Lower leg skin (tissue), 3 donors: ENCODE measurements around the gene NPTX2.

ENCODE experiments used
- POLR2A ChIP-seq, 2 donors: fragments of 450-650 bp; IDR thresholded peaks; one replicate each; pipeline ENCODE4 v1.6.1; 2016 to 2017; ENCODE audit warnings: antibody characterized with exemption in 2 of 2, mild to moderate bottlenecking in 1 of 2, moderate library complexity in 1 of 2
- TF ChIP-seq, protein P1 (sequence below), 3 donors: fragments of 450-650 bp; IDR thresholded peaks; one replicate each; pipeline ENCODE4 v1.5.1; 2016; ENCODE audit warnings: antibody characterized with exemption in 3 of 3, mild to moderate bottlenecking in 3 of 3, moderate library complexity in 2 of 3

DNA sequence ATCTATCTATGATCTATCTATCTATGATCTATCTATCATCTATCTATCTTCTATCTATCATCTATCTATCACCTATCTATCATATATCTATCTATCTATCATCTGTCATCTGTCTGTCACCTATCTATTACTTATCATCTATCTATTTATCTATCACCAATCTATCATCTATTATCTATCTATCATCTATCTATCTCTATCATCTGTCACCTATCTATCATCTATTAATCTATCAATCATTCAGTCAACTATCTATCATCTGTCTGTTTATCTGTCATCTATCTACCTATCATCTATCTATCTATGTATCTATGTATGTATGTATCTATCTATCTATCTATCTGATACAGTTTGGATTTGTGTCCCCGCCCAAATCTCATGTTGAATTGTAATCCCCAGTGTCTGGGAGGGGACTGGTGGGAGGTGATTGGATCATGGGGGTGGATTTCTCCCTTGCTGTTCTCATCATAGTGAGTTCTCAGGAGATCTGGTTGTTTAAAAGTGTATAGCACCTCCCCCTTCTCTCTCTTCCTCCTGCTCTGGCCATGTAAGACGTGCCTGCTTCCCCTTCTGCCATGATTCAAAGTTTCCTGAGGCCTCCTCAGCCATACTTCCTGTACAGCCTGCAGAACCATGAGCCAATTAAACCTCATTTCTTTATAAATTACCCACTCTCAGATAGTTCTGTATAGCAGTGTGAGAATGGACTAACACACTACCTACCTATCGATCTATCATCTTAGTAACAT, 37.6 kb downstream of the NPTX2 start:
- no peak for TF ChIP-seq POLR2A (IDR thresholded peaks at IDR 0.05)
- TF ChIP-seq, protein P1, sequence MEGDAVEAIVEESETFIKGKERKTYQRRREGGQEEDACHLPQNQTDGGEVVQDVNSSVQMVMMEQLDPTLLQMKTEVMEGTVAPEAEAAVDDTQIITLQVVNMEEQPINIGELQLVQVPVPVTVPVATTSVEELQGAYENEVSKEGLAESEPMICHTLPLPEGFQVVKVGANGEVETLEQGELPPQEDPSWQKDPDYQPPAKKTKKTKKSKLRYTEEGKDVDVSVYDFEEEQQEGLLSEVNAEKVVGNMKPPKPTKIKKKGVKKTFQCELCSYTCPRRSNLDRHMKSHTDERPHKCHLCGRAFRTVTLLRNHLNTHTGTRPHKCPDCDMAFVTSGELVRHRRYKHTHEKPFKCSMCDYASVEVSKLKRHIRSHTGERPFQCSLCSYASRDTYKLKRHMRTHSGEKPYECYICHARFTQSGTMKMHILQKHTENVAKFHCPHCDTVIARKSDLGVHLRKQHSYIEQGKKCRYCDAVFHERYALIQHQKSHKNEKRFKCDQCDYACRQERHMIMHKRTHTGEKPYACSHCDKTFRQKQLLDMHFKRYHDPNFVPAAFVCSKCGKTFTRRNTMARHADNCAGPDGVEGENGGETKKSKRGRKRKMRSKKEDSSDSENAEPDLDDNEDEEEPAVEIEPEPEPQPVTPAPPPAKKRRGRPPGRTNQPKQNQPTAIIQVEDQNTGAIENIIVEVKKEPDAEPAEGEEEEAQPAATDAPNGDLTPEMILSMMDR (IDR thresholded peaks at IDR 0.05): no peak
